Hematopoietic multipotent progenitor cell treated with erythropoietin and hydrocortisone succinate and interleukin-3 and kit ligand, for 8 days (in vitro differentiated cells): ENCODE results near the gene DRAP1.
A peak's percentile ranks its signal among the peaks of the same experiment; 100 is the strongest.

Experiments
- DNase-seq: peaks from one replicate; pipeline ENCODE4 v3.0.0-alpha.2; 2015

DRAP1 gene

DNA sequence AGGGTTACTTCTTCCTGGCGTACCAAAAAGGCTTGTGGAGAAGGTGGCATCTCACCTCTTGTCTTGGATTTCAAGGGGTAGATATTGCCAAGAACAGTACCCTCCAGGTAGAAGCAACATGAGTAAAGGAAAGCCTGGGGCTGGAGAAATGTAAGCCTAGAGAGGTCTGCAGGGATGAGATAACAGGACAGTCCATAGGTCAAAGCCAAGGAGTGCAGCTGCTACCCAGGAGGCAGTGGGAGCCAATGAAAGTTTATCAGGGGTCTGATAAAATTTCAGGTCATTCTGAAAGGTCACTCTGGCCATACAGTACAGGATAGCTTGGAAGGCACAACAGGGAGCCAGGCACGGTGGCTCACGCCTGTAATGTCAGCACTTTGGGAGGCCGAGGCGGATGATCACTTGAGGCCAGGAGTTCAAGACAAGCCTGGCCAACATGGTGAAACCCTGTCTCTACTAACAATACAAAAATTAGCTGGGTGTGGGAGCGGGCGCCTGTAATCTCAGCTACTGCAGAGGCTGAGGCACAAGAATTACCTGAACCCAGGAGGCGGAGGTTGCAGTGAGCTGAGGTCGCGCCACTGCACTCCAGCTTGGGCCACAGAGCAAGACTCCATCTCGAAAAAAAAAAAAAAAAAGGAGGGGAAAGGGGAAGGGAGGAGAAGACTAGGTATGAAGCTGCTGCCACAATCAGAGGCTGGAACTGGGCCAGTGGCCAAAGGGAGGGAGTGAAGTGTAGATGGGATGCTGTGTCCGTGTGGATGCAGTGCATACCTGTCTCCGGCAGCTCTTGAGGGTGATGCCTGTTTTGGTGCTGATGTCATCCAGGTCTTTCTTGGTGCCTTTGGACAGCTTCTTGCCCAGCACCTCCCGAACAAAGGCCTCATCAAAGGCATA lies 32.2 kb upstream of the DRAP1 start:
- DNase-seq, result no peak

DNA sequence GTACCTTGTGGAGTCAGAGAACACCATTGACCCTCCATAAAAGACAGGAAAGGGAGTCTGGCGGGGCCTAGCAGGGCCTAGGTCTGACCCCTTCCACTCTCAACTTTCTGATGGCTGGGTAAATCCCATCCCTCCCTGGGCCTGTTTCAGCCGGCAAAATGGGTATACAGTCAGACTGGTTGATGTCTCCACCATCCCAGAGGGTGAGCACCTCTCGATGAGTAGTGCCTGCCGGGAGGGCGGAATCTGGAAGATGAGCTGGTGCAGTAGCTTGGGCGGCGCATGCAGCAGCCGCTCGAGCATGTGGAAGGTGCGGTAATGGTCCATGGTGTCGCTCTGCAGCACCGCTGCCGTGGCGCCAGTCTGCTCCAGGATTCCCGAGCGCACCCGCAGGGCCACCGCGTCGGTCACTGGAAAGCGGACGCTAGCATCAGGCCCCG lies 31.5 kb upstream of the DRAP1 start:
- no peak for DNase-seq

- DNase-seq, result peak; percentile 95
These were observed 30.9 kb upstream of the DRAP1 start, which contains the start of gene FIBP for GRCh38 chr11:65888163-65888814. FIBP (minus strand) TSS chr11:65888471; CDS start chr11:65888418, 53 bp downstream.

GRCh38 chr11:65890324-65891218 lies 28.7 kb upstream of the DRAP1 start, which contains the start of gene CCDC85B:
CCDC85B (plus strand) TSS chr11:65890673; CDS start chr11:65890784, 111 bp downstream.
- peak; percentile 94 for DNase-seq

DNA sequence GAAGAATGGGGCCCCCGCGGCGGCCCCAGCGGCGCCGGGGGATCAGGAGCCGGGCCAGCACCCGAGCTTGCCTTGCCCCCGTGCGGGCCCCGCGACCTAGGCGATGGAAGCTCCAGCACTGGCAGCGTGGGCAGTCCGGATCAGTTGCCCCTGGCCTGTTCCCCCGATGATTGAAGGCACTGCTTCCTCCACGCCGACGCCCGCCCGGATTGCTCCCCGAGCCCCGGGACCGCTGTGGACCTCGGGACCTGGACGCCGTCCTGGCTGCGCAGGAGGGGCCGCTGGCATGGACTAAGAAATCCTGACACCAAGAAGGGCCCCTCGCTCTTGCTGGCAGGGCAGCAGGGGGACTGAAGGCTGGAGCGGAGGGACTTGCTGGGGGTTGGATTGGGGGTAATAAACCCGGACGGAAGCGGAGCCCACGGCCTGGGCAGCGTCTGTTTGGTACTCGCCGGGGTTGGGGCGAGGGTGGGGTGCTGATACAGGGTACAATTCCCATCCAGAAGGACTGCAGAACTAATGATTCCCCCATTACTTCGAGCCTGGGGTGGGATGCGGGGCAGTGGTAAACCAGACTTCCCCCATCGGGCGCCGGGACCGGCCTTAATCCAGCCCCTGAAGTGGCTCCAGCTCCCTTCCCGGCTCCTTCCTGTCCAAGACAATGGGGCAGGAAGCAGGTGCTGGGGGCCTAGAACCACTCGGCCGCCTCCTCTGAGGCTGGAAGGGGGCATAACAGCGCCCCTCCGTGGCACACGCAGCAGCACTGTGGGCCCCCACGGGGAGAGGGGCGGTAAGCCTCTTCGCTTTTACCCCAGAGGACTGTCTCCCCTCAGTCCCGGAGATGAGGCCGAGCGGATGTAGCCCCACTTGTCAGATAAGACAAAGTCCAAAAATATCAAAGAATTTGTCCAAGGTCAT lies 27.7 kb upstream of the DRAP1 start:
- DNase-seq, result peak; percentile 57

DNA sequence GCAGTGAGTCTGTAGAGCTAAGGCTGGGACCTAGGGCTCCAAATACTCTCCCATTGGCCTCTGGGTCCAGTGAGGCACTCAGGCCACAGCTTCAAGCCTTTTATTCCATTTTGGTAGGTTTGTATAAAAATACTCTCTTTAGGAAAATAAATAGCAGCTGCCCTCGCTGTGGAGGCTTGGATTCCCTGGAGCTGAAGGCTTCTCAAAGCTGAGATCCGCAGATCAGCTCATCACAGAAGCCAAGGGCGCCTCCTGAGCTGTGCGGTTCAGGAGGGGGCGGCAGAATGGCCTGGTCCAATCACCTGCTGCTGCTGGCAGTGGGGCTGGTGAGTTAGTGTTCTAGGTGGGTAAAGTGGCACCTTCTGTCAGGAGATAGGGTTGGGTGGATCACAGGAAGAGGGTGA lies 27.1 kb upstream of the DRAP1 start:
- DNase-seq, result peak; percentile 39

GRCh38 chr11:65892661-65893317 lies 26.4 kb upstream of the DRAP1 start:
- no peak for DNase-seq

- no peak for DNase-seq
These were observed 25.1 kb upstream of the DRAP1 start for GRCh38 chr11:65894034-65894591.

DNA sequence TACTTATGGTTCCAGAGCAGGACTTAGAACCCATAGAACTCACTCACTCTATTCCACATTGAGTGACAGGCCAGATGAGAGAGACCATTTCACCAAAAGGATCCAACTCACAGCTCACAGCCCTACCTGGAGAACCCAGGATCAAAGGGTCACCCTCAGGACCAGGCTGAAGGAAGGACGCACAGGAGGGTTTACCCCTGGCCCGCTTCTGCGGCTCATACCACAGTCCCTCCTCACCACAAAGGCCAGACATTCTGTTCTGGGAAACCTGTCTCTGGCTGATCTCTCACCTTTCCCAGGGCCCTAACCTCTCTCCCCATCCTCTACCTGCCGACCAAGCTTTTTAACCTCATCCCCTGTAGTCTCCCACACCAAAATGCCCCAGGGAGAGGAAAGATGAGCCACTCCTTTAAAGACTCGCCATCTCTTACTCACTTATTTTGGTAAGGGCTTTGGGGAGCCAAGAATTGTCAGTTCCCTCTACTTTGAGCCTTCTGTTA lies 23.7 kb upstream of the DRAP1 start:
- no peak for DNase-seq

DNA sequence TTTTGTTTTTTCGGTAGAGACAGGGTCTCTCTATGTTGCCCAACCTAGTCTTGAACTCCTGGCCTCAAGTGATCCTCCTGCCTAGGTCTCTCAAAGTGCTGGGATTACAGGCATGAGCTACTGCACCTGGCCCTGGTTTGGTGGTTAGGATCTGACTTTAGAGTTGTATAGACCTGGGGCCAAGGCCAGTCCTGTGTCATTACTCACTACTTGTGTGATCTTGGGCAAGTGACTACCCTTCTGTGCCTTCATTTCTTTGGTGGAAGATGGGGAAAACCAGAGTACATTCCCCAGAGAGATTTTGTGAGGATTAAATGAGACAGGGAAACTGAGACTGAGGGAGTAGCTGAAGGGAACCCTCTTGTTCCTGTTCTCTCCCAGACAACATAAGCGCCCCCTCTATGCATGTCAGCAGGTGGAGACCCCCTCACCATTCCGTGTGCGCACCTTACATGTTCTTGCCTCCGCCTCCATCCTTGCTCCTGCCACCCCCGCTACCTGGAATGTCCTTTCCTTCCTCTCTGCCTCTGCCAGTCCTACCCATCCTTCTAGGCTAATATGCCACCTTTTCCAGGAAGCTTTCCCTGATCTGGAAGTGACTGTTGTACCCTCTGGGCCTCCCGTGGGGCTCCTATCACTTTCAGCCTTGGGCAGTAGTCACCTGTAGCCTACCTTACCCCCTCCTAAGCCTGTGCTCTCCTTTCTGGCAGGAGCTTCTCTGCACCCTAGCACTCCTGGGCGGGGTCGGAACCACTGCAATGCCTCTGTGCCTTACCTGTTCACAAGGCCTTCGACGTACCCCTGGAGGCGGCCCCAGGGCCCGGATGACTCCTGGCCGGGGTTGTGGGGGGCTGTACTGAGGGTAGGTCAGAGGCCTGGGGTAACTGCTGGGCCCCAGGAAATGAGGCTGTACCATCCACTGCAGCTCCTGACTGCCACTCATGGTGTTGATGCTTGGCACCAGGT lies 22.9 kb upstream of the DRAP1 start:
- no peak for DNase-seq

DNA sequence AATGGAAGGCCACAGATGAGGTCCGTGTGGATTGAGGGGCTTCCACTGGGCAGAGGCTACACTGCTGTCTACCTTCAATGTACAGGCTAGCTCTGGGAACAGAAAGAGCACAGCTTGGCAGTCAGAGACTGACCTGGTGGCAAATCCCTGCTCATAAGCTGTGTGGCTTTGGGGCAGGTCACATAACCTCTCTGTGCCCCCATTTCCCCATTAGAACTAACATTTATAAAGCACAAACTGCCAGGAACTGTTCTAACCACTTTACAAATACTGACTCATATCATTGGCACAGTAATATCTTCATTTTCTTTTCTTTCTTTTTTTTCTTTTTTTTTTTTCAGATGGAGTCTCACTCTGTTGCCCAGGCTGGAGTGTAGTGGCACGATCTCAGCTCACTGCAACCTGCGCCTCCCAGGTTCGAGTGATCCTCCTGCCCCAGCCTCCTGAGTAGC lies 22.2 kb upstream of the DRAP1 start:
- DNase-seq, result no peak

DNA sequence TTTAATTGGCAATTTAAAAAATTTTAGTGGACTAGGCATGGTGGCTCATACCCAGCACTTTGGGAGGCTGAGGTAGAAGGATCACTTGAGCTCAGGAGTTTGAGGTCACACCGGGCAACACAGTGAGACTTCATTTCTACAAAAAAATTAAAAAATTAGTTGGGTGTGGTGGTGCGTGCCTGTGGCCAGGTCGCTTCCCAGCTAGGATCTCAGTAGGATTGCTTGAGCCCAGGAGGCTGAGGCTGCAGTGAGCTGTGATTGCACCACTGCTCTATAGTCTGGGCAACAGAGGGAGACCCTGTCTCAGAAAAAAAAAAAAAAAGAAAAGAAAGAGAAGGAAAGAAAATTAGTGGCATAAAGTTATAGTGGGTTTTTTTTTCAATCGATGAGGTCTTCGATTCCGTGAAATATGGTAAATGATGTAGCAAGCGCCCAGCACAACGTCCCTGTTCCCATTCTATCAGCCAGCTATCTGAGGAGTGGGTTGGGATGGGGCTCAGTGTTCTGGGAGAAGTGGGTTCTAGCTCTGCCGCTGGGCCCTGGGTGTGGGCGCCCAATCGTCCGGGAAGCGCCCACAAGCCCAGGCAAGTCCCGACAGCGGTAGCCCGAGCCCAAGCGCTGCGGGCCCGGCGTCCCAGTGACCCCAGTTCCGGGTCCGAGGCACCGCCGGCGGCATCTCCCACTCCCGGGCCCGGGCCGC lies 20.4 kb upstream of the DRAP1 start:
- DNase-seq, result peak; percentile 26

DNA sequence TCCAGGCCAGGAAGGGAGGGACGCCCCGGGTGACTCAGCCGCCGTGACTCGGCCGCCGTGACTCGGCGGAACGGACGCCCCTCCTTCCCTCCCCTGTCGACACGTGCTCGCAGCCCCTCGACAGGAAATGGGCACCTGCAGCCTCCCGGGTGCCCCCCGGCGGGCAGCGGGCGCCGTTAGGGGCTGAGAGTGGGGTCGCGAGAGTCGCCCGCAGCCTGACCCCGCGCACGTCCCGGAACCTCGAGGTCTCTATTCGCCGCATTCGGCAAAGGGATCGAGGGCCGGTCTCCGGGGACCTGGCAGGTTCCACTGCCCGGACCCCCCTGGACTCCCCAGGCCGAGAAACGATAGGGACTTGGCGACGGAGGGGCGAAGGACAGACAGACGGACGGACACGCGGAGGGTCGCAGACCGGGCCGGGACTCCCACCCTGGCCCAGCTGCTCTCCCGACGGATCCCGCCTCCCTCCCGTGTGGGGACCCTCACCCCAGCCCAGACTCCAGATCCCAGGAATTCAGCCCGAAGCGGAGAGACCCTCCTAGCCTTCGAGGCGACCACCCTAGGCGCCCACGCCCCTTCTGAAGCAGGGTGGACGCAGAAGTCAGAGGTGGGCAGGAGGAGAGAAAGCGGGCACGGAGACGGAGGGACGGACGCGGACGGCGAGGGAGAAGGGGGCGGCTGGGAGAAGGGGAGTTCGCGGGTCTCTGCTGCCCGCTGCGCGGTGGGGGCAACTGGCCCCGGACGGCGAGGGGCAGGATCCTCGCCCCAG lies 19.7 kb upstream of the DRAP1 start:
- peak; percentile 73 for DNase-seq

DNA sequence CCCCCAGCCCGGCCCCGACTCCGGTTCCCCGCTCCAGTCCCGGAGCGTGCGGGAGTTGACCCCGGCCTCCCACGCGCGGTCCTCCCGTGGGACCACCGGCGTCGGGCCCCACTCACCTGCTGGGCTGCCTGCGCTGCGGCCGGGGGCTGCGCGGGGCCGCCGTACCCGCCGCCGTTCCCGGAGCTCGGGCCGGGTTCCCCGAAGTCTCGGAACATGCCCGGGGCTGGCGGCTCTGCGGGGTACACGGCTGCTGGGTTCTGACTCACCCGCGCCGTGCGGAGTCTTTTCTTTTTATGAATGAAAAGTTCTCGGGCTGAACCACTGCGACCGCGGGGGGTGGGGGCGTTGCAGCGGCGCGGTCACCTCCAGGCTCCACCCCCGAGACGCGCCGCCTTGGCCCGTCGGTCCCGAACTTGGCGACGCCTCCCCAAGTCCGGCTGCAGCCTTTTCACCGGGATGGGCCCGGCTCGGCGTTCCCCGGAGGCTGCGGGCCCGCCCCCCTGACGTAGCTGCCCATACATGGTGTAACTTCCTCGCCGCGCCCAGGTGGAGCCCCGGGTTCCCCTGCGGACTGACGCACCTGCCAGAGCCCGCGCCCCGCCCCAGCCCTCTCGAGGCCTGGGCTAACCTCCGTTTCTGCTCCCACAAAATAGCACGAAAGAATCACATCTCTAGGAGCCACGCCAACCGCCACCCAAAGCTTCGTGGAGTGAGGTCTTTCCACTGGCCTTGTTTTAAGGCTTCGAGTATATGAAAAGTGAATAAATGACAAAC lies 18.9 kb upstream of the DRAP1 start, which contains the start of gene FOSL1:
Gene FOSL1, minus strand, starts transcription at position 264 of the 774 bp plus-strand sequence. Its CDS starts 49 bp downstream, at position 215.
- peak; percentile 91 for DNase-seq

GRCh38 chr11:65900899-65901180 lies 18.4 kb upstream of the DRAP1 start:
- DNase-seq, result no peak

DNA sequence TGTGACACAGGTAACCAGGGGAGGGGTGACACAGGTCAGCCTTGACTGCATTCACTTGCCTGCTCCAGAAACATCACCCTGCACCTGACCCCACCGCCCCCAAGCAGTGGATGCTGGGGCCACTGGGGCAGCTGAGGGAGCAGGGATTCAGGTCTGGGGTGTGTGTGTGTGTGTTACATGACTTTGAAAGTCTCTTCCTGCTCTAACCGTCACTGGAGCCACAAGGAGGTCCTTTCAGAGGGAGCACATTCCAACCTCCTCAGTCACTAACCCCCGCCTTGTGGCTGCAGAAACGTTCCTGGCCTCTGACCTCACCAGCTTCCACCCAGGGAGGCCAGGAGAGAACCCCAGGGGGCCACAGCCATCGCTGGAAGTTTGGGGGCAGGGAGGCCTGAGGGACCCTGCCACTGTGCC lies 16.2 kb upstream of the DRAP1 start:
- DNase-seq, result no peak

- DNase-seq, result no peak
These were observed 15.5 kb upstream of the DRAP1 start for GRCh38 chr11:65903715-65904114.
